ENCODE data around the gene CTRB1.

Gene CTRB1

GRCh38 chr16:75236232-75236631 is 17.4 kb downstream of the CTRB1 start:
- TF ChIP-seq EZH2phosphoT487 (IDR thresholded peaks at IDR 0.05; ENCODE audit: low read depth) = no peak
- TF ChIP-seq, protein P1, sequence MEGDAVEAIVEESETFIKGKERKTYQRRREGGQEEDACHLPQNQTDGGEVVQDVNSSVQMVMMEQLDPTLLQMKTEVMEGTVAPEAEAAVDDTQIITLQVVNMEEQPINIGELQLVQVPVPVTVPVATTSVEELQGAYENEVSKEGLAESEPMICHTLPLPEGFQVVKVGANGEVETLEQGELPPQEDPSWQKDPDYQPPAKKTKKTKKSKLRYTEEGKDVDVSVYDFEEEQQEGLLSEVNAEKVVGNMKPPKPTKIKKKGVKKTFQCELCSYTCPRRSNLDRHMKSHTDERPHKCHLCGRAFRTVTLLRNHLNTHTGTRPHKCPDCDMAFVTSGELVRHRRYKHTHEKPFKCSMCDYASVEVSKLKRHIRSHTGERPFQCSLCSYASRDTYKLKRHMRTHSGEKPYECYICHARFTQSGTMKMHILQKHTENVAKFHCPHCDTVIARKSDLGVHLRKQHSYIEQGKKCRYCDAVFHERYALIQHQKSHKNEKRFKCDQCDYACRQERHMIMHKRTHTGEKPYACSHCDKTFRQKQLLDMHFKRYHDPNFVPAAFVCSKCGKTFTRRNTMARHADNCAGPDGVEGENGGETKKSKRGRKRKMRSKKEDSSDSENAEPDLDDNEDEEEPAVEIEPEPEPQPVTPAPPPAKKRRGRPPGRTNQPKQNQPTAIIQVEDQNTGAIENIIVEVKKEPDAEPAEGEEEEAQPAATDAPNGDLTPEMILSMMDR (IDR thresholded peaks at IDR 0.05; ENCODE audit: low read depth, low read length) = no peak
- H3K27me3 ChIP-seq (ENCODE audit: low read depth, low read length) = no peaks in the 10 kb centered on the region
- no peaks in the 10 kb centered on the region for H3K4me1 ChIP-seq (ENCODE audit: low read length)
- H3K9me3 ChIP-seq (ENCODE audit: insufficient read depth, low read length) = no peaks in the 10 kb centered on the region
- no peak overlapping the region for H3K9ac ChIP-seq (ENCODE audit: low read length)
- no peaks in the 10 kb centered on the region for H3K79me2 ChIP-seq (ENCODE audit: low read length)
- H3K4me2 ChIP-seq (ENCODE audit: low read length) = no peak overlapping the region
- no peak overlapping the region for H3K4me3 ChIP-seq (ENCODE audit: low read length)
- no peak overlapping the region for H2AFZ ChIP-seq (ENCODE audit: low read depth, low read length)
- peaks cover 3% of the 10 kb centered on the region; the same call in 1 of the 2 replicates for H4K20me1 ChIP-seq (ENCODE audit: insufficient read depth, low read length)
- H3K36me3 ChIP-seq (replicated peaks; ENCODE audit: low read depth, low read length) = no peaks in the 10 kb centered on the region
- H3K27ac ChIP-seq (ENCODE audit: low read length) = no peak overlapping the region

DNA sequence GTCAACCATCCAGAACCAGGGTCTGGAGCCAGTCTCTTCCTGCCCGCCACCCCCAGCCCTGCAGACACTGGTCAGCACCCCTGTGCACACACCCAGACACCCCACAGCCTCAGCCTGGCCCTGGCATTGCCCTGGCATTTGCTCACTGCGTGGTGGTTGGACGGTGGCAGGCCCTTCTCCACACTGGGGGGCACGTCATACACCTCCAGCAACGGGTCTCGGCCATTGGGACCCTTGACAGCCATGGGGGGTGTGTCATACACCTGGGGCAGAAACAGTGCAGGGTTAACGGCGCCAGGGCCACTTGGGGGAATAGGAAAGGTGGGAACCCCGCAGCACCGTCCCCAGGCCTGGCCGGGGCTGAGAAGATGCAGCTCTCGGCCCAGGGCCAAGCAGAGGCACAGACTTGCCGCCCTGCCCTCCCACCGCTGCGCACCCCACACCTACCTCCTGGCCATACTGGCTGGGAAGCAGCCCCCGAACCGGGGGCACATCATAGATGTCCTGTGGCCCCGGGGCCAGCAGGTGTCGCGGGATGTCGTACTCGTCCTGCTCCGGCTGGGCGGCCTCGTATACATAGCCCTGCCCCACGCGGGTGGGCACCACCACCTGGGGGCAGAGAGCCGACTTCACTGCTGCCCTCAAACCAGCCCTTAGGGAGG is 18.1 kb downstream of the CTRB1 start:
- no peak overlapping the region for H3K27ac ChIP-seq (ENCODE audit: low read length)
- no peaks in the 10 kb centered on the region for H3K9me3 ChIP-seq (ENCODE audit: insufficient read depth, low read length)

GRCh38 chr16:75237398-75238131 is 18.8 kb downstream of the CTRB1 start:
- no peak overlapping the region for H3K4me2 ChIP-seq (ENCODE audit: low read length)
- no peak overlapping the region for H3K4me3 ChIP-seq (ENCODE audit: low read length)
- no peaks in the 10 kb centered on the region for H3K79me2 ChIP-seq (ENCODE audit: low read length)
- H3K9me3 ChIP-seq (ENCODE audit: insufficient read depth, low read length) = no peaks in the 10 kb centered on the region
- H3K36me3 ChIP-seq (replicated peaks; ENCODE audit: low read depth, low read length) = no peaks in the 10 kb centered on the region
- H3K27me3 ChIP-seq (ENCODE audit: low read depth, low read length) = no peaks in the 10 kb centered on the region
- H3K27ac ChIP-seq (ENCODE audit: low read length) = no peak overlapping the region
- peaks cover 3% of the 10 kb centered on the region; the same call in 1 of the 2 replicates for H4K20me1 ChIP-seq (ENCODE audit: insufficient read depth, low read length)
- TF ChIP-seq, protein P1 (IDR thresholded peaks at IDR 0.05; ENCODE audit: low read depth, low read length) = no peak
- TF ChIP-seq EZH2phosphoT487 (IDR thresholded peaks at IDR 0.05; ENCODE audit: low read depth) = no peak
- H2AFZ ChIP-seq (ENCODE audit: low read depth, low read length) = no peak overlapping the region
- H3K9ac ChIP-seq (ENCODE audit: low read length) = no peak overlapping the region
- no peaks in the 10 kb centered on the region for H3K4me1 ChIP-seq (ENCODE audit: low read length)

More for the DNA sequence above, 18.1 kb downstream of the CTRB1 start:
- Histone ChIP-seq H3K4me1 (ENCODE audit: low read length) (no peaks in the 10 kb centered on the region), H3K9ac (ENCODE audit: low read length) (no peak overlapping the region), H3K4me2 (ENCODE audit: low read length) (no peak overlapping the region), H3K36me3 (replicated peaks; ENCODE audit: low read depth, low read length) (no peaks in the 10 kb centered on the region), H2AFZ (ENCODE audit: low read depth, low read length) (no peak overlapping the region), H3K4me3 (ENCODE audit: low read length) (no peak overlapping the region), H4K20me1 (ENCODE audit: insufficient read depth, low read length) (peaks cover 3% of the 10 kb centered on the region; the same call in 1 of the 2 replicates), H3K79me2 (ENCODE audit: low read length) (no peaks in the 10 kb centered on the region), H3K27me3 (ENCODE audit: low read depth, low read length) (no peaks in the 10 kb centered on the region)
- TF ChIP-seq EZH2phosphoT487 (IDR thresholded peaks at IDR 0.05; ENCODE audit: low read depth) = no peak
- TF ChIP-seq, protein P1 (IDR thresholded peaks at IDR 0.05; ENCODE audit: low read depth, low read length) = no peak

- Histone ChIP-seq H3K27me3 (ENCODE audit: low read depth, low read length) (no peaks in the 10 kb centered on the region), H3K27ac (ENCODE audit: low read length) (no peak overlapping the region), H2AFZ (ENCODE audit: low read depth, low read length) (no peak overlapping the region), H3K79me2 (ENCODE audit: low read length) (no peaks in the 10 kb centered on the region), H3K36me3 (replicated peaks; ENCODE audit: low read depth, low read length) (no peaks in the 10 kb centered on the region), H3K9me3 (ENCODE audit: insufficient read depth, low read length) (no peaks in the 10 kb centered on the region), H3K9ac (ENCODE audit: low read length) (no peak overlapping the region), H3K4me2 (ENCODE audit: low read length) (no peak overlapping the region), H4K20me1 (ENCODE audit: insufficient read depth, low read length) (peaks cover 3% of the 10 kb centered on the region; the same call in 1 of the 2 replicates), H3K4me3 (ENCODE audit: low read length) (no peak overlapping the region), H3K4me1 (ENCODE audit: low read length) (no peaks in the 10 kb centered on the region)
- no peak for TF ChIP-seq EZH2phosphoT487 (IDR thresholded peaks at IDR 0.05; ENCODE audit: low read depth)
- TF ChIP-seq, protein P1 (IDR thresholded peaks at IDR 0.05; ENCODE audit: low read depth, low read length) = no peak
These were observed 19.5 kb downstream of the CTRB1 start for GRCh38 chr16:75238132-75238852.
